Aorta (tissue), 5 donors: ENCODE measurements around the gene TLCD3A. TPM values are rescaled to one million over a fixed set of nuclear protein-coding genes. Genes with fewer than 3 reads are reported as not detected.

Experiments used
- ATAC-seq: fragments of 200-7000 bp; cut with Tn5 transposase; one replicate; pipeline ENCODE4 v1.9.1; 2022; ENCODE audit warnings: moderate library complexity; ENCODE audit not compliant: low FRiP score
- DNase-seq, 2 donors: peaks; one replicate each; pipeline ENCODE4 v3.0.0-alpha.2; 2020
- H3K27ac ChIP-seq, 2 donors: one replicate each; pipeline ENCODE4 v1.5.1; 2013; ENCODE audit warnings: low read length in 2 of 2, mild to moderate bottlenecking in 2 of 2, moderate library complexity in 2 of 2, control low read depth in 1 of 2, inconsistent platforms in 1 of 2, low read depth in 1 of 2
- H3K27me3 ChIP-seq, 2 donors: one replicate each; pipeline ENCODE4 v1.6.1; 2013; ENCODE audit warnings: control low read depth in 1 of 2, low read length in 1 of 2, mild to moderate bottlenecking in 1 of 2, moderate library complexity in 1 of 2; ENCODE audit not compliant: insufficient read depth in 2 of 2, control insufficient read depth in 1 of 2
- H3K36me3 ChIP-seq, 2 donors: one replicate each; pipeline ENCODE4 v1.6.1; 2013; ENCODE audit warnings: control low read depth in 1 of 2, low read length in 1 of 2, mild to moderate bottlenecking in 1 of 2; ENCODE audit not compliant: insufficient read depth in 2 of 2, control insufficient read depth in 1 of 2
- H3K4me1 ChIP-seq, 2 donors: one replicate each; pipeline ENCODE4 v1.6.1; 2013; ENCODE audit warnings: low read length in 2 of 2, control low read depth in 1 of 2, mild to moderate bottlenecking in 1 of 2, moderate library complexity in 1 of 2; ENCODE audit not compliant: insufficient read depth in 2 of 2, control insufficient read depth in 1 of 2
- H3K4me3 ChIP-seq, 2 donors: one replicate each; pipeline ENCODE4 v1.5.1; 2013; ENCODE audit warnings: low read length in 2 of 2, control low read depth in 1 of 2, mild to moderate bottlenecking in 1 of 2
- H3K9me3 ChIP-seq: one replicate; pipeline ENCODE4 v1.6.1; 2013; ENCODE audit warnings: mild to moderate bottlenecking, low read length; ENCODE audit not compliant: control insufficient read depth
- WGBS, 2 donors: extraction: QIAGEN DNeasy Blood & Tissue Kit; methylation state at CpG; one replicate each; pipeline ENCODE4 v1.1.7; 2013; 5-methylcytosine and 5-hydroxymethylcytosine counted together
- intact Hi-C, 2 donors: fragments of 100-400 bp; cut with DNase I; formaldehyde crosslinking; loops; one replicate each; pipeline versions ENCODE4 v1.14.2 to v1.15.0; 2022
- polyA plus RNA-seq, 2 donors: library from polyadenylated mRNA; stranded (reverse); fragments of 200-250 nt; gene quantifications; one replicate each; pipeline ENCODE4 v1.2.3, GENCODE V29; 2013
- total RNA-seq, 2 donors: library from RNA; stranded (reverse); fragmentation: NEBNext Ultra II Directional; extraction: Animal tissue kit (Norgen Biotek cat#: 25700); gene quantifications; one replicate each; pipeline ENCODE4 v1.2.1, GENCODE V29; 2021
- donor health status: healthy with polysubstance abuse.
- donor health status: Bipolar disorder and iron deficiency.
- donor health status: DM: no; HTN: no; CAD: no.
- donor health status: DM: no; HTN: no; CAD: no.
- donor health status: DM: yes; HTN: yes; CAD: no.

TLCD3A gene
- total and polyA plus RNA-seq, 4 donors, result 2.8 to 11.1 (median 6.2) TPM

DNA sequence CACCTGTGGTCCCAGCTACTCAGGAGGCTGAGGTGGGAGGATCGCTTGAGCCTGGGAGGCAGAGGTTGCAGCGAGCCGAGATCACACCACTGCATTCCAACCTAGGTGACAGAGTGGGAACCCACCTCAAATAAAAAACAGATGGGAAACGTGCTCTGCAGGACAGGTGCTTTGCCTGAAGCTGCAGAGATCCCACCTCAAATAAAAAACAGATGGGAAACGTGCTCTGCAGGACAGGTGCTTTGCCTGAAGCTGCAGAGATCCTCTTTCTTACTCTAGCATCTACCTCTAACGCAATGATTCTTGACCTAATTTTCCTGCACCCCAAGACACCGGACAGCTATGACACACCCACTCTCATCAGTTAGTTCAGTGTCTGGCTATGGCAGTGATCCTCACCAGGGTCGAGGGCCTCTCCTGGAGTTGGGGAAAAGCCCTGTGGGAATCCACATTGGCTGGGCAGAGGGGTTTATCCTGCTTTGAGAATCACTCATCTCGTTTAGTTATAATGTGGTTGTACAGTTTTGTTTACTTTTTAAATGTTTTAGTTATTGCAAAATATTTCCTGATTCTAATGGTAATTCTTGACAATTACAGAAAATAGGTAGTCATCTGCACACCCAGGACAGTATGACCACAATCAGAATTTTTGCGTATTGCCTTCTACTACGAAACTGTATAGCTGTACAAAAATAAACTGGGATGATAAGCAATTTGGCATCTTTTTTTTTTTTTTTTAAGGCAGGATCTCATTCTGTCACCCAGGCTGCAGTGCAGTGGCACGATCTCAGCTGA, 29.1 kb upstream of the TLCD3A start:
- intact Hi-C loops, result loop anchor here in 1 of 2 donors (5.0 kb wide), 1 partner anchor 556 kb away; no protein-coding TSS in a partner anchor
- H3K4me1 ChIP-seq, result no peaks in the 10 kb centered on the region
- DNase-seq (no peak), ATAC-seq (no peak)
- WGBS, 2 donors, result 81% methylated on average over 12 of the region's 12 CpGs
- no peak overlapping the region for H3K27ac ChIP-seq
- no peaks in the 10 kb centered on the region for H3K27me3 ChIP-seq
- no peak overlapping the region for H3K4me3 ChIP-seq
- peaks cover 0 to 2% of the 10 kb centered on the region in 2 donors for H3K36me3 ChIP-seq
- H3K9me3 ChIP-seq, result no peaks in the 10 kb centered on the region

DNA sequence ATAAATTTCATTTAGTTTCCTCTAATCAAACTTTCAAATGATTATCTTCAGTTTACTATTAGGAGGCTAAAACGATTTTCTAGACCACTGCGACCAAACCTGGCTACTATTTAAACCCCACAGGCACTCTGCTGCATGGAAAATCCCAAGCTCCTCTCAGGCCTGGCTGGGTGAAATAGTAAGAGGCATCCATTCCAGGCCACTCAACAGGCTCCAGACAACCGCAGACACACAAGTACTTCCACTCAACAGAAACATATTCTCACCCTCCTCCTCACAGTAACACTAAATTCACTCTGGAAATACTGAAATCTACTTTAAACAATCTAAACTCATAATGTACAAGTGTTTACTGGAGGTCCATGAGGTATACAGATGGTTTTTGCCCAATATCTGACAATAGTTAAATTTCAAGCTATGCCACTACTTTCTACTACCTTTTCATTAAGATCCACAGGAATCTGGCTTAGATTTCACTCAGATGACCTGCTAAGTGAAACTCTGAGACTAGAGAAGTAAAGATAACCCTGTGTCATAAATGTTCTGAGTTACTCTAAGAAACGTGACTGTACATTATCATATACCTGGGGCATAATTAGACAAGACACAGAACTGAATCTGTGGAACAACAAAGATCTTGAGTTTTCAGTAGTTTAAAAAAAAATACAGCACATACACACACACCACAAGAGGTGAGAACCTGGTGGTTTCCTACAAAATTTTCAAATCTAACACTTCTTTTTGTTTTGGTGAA, 28.1 kb upstream of the TLCD3A start:
- WGBS, 2 donors, result 83 to 88% methylated on average over 4 of the region's 4 CpGs
- intact Hi-C loops, result loop anchor here in 1 of 2 donors (5.0 kb wide), 1 partner anchor 557 kb away; no protein-coding TSS in a partner anchor
- Histone ChIP-seq H3K36me3 (peaks cover 0 to 2% of the 10 kb centered on the region in 2 donors), H3K27me3 (no peaks in the 10 kb centered on the region), H3K9me3 (no peaks in the 10 kb centered on the region), H3K4me3 (no peak overlapping the region), H3K27ac (no peak overlapping the region), H3K4me1 (no peaks in the 10 kb centered on the region)
- DNase-seq (no peak), ATAC-seq (no peak)

DNA sequence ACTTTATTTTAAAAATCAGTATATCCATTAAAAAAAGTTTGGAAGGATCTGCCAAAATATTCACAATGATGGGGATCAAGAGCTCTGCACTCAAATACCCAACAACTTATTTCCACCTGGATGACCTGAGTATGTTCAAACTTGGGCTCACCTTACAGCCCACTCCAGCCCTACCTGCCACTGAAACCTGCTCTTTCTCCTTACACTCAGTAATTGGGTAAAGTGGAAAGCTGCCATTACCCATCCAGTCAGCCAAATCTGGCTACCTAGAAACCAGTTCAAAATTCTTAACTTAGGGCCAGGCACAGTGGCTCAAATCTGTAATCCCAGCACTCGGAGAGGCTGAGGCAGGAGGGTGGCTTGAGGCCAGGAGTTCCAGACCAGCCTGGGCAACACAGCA, 27.4 kb upstream of the TLCD3A start:
- no peak for ATAC-seq
- no peak overlapping the region for H3K4me3 ChIP-seq
- no peaks in the 10 kb centered on the region for H3K4me1 ChIP-seq
- peaks cover 0 to 2% of the 10 kb centered on the region in 2 donors for H3K36me3 ChIP-seq
- WGBS, 2 donors, result 36 to 39% methylated on average over 1 of the region's 1 CpG
- H3K9me3 ChIP-seq, result no peaks in the 10 kb centered on the region
- intact Hi-C loops, result no loop called here
- no peak for DNase-seq
- H3K27ac ChIP-seq, result no peak overlapping the region
- H3K27me3 ChIP-seq, result no peaks in the 10 kb centered on the region

DNA sequence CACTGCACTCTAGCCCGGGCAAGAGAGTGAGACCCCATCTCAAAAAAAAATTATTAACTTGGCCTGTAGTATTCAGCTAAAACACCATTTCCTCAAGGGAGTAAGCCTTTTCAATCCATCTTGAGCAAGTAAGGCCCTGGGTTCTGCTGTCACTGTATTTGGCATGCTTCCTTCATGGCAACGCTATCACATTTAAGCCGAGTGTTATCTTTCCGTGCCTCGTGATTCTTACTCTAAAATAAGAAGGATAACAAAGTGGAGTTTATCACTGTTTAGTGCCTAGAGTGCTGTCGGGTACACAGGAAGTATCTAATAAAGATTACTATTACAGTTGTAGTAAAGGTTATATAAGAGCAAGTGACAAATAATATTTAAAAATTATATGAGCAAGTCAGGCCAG, 26.5 kb upstream of the TLCD3A start:
- Histone ChIP-seq H3K27me3 (no peaks in the 10 kb centered on the region), H3K27ac (no peak overlapping the region), H3K9me3 (no peaks in the 10 kb centered on the region), H3K36me3 (peaks cover 0 to 2% of the 10 kb centered on the region in 2 donors), H3K4me3 (no peak overlapping the region), H3K4me1 (no peaks in the 10 kb centered on the region)
- DNase-seq (no peak), ATAC-seq (no peak)
- intact Hi-C loops, result no loop called here
- 19 to 29% methylated on average over 6 of the region's 6 CpGs for WGBS, 2 donors

DNA sequence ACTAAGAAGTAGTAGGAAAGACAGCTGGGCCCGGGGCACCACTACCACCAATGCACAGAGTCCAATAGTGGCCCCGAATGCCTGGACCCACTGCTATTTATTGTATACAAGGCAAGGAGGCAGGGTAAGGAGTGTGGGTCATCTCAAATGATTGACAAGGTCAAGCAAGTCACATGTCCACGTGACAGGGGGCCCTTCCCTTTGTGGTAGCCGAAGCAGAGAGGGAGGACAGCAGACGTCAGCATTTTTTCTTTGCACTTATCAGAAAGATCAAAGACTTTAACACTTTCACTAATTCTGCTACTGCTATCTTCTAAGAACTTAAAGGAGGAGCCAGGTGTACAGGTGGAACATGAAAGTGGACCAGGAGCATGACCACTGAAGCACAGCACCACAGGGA, 24.3 kb upstream of the TLCD3A start:
- H3K4me1 ChIP-seq, result no peaks in the 10 kb centered on the region
- WGBS, 2 donors, result 76 to 78% methylated on average over 5 of the region's 5 CpGs
- H3K36me3 ChIP-seq, result no peaks in the 10 kb centered on the region

DNA sequence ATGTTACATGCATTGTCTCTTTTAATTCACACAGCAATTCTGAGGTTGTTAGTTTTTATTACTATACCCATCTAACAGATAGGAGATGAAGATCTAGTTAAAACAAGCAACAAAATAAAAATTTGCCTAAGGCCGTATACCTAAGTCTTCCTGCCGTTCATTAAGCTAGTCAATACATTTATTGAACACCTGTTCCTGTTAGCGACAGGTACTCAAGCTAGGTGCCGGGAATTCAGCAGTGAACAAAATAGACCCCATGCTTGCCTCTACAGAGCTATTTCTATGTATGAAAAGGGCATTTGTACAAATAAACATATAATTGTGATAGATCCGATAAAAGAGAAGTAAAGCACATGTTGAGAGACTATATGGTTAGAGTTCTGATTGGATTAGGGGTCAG, 14.3 kb upstream of the TLCD3A start:
- Histone ChIP-seq H3K9me3 (no peaks in the 10 kb centered on the region), H3K4me1 (no peaks in the 10 kb centered on the region), H3K36me3 (peaks cover 0 to 2% of the 10 kb centered on the region in 2 donors), H3K27me3 (no peaks in the 10 kb centered on the region), H3K4me3 (no peak overlapping the region), H3K27ac (no peak overlapping the region)
- 95% methylated on average over 5 of the region's 5 CpGs for WGBS, 2 donors
- DNase-seq (no peak), ATAC-seq (no peak)
- intact Hi-C loops, result no loop called here

More for the DNA sequence above, 24.3 kb upstream of the TLCD3A start:
- Histone ChIP-seq H3K4me3 (no peak overlapping the region), H3K9me3 (no peaks in the 10 kb centered on the region), H3K27ac (no peak overlapping the region), H3K27me3 (no peaks in the 10 kb centered on the region)
- DNase-seq (no peak), ATAC-seq (no peak)
- intact Hi-C loops, result no loop called here

DNA sequence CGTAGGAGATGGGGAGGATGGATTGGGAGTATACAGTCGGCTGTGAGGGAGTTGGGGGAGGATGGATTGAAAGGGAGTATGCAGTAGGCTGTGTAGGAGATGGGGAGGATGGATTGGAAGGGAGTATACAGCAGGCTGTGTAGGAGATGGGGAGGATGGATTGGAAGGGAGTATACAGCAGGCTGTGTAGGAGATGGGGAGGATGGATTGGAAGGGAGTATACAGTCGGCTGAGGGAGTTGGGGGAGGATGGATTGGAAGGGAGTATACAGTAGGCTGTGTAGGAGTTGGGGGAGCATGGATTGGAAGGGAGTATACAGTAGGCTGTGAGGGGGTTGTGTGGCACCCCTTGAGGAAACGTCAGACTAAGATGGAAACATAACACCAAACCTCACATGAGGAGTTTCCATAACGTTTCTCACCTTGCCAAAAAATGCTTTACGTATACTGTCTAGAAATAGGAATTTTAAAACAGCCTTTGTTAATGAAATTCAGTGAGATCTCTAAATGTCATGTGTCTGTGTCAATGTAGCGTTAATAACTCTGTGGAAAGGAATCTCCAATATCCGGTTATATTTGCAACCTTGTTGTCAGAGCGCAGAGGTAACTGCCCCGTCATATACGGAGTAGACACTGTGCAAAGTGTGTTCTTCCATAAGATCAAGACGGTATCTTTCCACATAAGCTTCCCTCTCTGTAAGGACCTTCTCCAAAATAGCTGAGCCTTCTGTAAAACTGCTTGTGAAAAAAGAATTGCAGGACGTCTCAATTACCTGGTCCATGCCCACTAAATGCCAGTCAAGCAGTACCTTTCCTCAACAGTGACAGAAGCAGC, 11.5 kb upstream of the TLCD3A start:
- H3K27me3 ChIP-seq, result no peaks in the 10 kb centered on the region
- peaks cover 0 to 2% of the 10 kb centered on the region in 2 donors for H3K36me3 ChIP-seq
- DNase-seq, result no peak
- WGBS, 2 donors, result 76 to 80% methylated on average over 13 of the region's 13 CpGs
- intact Hi-C loops, result no loop called here
- ATAC-seq, result no peak
- H3K9me3 ChIP-seq, result no peaks in the 10 kb centered on the region
- H3K4me1 ChIP-seq, result no peaks in the 10 kb centered on the region
- H3K27ac ChIP-seq, result no peak overlapping the region
- H3K4me3 ChIP-seq, result no peak overlapping the region

DNA sequence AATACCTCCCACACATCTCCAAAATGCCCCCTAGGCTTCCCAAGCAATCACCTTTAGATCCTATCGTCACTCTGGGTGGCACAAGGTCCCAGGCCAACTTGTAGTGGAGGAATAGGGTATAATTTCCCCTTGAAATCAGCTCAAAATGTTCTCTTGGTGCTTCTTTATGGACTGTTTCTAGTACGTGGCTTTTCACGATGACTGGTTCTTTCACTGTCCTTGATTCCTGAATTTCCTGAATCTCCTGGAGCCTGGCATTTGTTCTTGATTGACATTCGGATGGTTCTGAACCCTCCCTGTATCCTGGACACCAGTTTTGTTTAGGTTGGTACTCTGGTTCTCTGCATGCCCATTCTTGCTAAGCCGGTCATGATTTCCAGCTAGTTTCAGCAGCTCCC, 10.9 kb upstream of the TLCD3A start:
- ATAC-seq (no peak), DNase-seq (no peak)
- intact Hi-C loops, result no loop called here
- no peak overlapping the region for H3K27ac ChIP-seq
- no peaks in the 10 kb centered on the region for H3K27me3 ChIP-seq
- 79% methylated on average over 5 of the region's 5 CpGs for WGBS, 2 donors
- no peaks in the 10 kb centered on the region for H3K9me3 ChIP-seq
- no peak overlapping the region for H3K4me3 ChIP-seq
- H3K36me3 ChIP-seq, result peaks cover 0 to 2% of the 10 kb centered on the region in 2 donors
- H3K4me1 ChIP-seq, result no peaks in the 10 kb centered on the region
